Posterior cingulate gyrus (tissue), 11 donors: Measurements from ENCODE around the gene LXN.
"Not testable (repeated sequence)": the region's sequence is repeated elsewhere in the genome, so short reads cannot be mapped to it uniquely, and the experiment has no call there.

Source experiments
- DNase-seq, 10 donors: peaks; one replicate each; pipeline versions ENCODE4 v3.0.0 to v3.0.0-alpha.2; 2020 to 2021; ENCODE audit warnings: mixed read lengths in 3 of 10
- intact Hi-C: fragments of 100-400 bp; cut with DNase I; formaldehyde crosslinking; loops from one replicate; pipeline ENCODE4 v1.15.1; 2023

LXN gene

GRCh38 chr3:158672215-158673176, at the start of gene LXN:
Gene LXN (minus strand): TSS chr3:158672648. CDS start chr3:158672478, 170 bp downstream.
- intact Hi-C loops: no loop called here
- peak; percentile 22 to 93 (median 56) for DNase-seq

- no peak for DNase-seq
- intact Hi-C loops: no loop called here
Observed at GRCh38 chr3:158722108-158722507, 49.7 kb upstream of the LXN start.

- DNase-seq: no peak
- intact Hi-C loops: loop anchor here (10.0 kb wide), 1 partner anchor 594 kb away; no protein-coding TSS in a partner anchor
Observed at GRCh38 chr3:158718490-158719170, 46.2 kb upstream of the LXN start.

DNA sequence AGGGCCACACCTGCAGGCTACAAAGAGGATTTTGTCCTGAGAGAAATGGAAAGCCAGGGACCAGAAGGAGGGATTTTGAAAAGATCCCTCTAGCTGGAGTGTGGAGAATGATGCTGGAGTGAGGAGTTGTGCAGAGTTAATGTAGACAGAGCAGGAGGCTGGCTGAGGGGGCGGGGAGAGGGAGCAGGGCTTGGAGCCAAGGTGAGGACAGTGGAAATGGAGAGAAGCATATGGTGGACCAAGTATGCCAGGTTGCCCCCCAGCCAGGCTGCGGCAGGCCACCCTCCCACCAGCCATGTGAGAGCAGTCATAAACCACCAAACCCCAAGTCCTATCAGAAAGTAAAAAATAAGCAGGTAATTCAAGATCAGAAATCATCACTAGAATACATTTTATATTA, 45.1 kb upstream of the LXN start:
- DNase-seq: no peak
- intact Hi-C loops: loop anchor here (10.0 kb wide), 1 partner anchor 593 kb away; no protein-coding TSS in a partner anchor

DNA sequence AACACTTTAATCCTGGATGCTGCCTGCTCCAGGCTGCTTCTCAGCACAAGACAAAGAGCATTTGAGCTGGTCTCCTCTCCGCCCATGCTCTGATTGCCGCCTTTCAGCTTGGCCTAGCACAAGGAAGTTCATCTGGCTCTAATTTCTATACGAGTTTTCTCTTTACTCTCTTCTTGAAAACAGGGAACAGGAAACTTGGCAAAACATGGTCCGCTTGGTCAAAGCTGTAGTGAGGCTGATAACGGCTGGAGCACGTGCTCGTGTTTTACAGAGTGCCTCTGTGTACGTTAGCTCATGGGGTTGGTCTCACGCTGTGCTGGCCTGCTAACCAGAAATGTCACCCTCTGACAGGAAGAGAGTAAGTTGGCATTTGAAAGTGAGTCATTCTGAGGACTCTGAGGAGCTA, 40.6 kb upstream of the LXN start:
- intact Hi-C loops: loop anchor here (10.0 kb wide), 1 partner anchor 588 kb away; no protein-coding TSS in a partner anchor
- peak in 1 of 10 donors; percentile 34 for DNase-seq

- DNase-seq: no peak
- intact Hi-C loops: loop anchor here (10.0 kb wide), 1 partner anchor 588 kb away; no protein-coding TSS in a partner anchor
Observed at GRCh38 chr3:158712443-158712842, 40.0 kb upstream of the LXN start.

DNA sequence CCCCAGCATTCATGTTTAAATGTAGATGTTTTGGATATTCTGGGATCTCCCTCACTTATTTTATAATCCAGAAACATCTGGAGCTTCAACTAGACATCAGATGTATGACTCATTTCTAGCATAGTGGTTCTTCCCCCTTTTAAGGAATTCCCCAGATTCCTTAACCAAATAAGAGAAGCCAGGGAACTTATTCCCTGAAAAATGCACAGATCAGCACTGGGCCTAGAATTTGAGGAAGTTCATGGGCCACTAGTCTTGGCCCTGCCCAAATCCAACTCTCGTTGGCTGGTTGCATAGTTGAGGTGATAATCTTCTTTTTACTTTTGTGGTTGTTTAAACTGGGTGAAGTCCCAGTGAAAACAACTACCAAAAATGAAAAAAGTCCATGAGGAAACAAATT, 39.4 kb upstream of the LXN start:
- intact Hi-C loops: loop anchor here (10.0 kb wide), 1 partner anchor 587 kb away; no protein-coding TSS in a partner anchor
- no peak for DNase-seq

DNA sequence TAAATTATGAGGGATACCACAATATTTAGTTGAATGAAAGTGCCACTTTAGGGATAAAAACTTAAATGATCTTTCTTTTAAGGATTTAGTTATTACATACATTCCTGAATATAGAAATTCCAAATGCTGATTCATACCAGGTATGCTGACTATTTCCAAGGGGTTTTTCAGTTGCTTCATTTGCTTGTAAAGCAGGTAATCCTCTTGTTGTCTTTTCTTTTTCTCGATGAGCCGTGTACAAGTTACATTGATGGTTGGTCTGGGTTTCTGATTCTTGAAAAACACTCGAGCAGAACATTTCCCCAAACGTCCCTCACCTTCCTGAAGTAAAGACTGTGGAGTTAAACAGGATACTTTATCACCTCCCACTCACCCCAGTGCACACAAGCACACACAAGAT, 38.2 kb upstream of the LXN start:
- intact Hi-C loops: loop anchor here (10.0 kb wide), 1 partner anchor 586 kb away; no protein-coding TSS in a partner anchor
- no peak for DNase-seq

- intact Hi-C loops: loop anchor here (10.0 kb wide), 1 partner anchor 585 kb away; no protein-coding TSS in a partner anchor
Observed at GRCh38 chr3:158709666-158710083, 37.2 kb upstream of the LXN start.

DNA sequence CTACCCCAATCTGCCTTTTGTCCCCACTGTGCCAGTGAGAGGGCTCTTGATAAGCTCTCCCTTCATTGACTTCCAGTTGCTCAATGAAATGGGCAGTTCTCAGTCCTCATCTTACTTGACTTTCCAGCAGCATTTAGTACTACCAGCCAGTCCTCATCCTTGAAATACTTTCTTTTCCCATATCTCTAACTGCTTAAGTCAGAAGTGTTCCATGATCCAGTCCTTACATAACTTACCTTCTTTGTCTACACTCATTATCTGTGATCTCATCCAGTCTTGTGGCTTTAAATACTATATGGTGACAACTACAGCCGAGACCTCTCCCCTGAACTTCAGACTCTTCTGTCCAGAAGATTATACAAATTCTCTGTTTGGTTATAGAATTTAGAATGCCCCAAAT, 31.1 kb upstream of the LXN start:
- intact Hi-C loops: no loop called here
- DNase-seq: no peak

More at GRCh38 chr3:158709666-158710083, 37.2 kb upstream of the LXN start:
- DNase-seq: no peak

DNA sequence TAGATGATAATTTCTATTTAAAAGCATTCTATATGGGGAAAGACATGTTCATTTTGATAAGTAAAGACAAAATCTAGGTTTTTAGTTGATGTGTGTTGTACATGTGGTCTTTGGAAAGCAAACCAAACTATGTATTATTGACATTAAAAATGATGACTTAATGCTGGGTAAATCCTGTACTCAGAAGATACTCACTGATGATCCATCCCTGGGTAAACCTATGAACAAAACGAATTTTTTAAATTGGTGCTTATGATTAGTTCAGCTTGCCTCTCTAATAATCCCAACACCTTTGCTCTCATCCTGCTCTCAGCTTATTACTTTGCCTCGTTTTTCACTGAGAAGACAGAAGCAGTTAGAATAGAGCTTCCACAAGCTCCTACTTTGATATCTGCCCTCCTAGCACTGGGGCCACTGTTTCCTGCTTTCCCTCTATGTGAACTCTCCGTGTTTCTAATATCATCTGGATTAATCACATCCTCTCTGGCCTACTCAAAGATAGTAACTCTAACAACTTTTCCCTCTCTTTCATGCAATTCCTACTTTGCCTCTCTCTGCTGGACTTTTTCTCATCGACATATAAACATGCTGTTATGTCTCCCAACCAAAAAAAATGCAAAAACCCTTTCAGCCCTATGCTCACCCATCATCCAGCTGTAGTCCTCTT, 30.5 kb upstream of the LXN start:
- intact Hi-C loops: no loop called here

DNA sequence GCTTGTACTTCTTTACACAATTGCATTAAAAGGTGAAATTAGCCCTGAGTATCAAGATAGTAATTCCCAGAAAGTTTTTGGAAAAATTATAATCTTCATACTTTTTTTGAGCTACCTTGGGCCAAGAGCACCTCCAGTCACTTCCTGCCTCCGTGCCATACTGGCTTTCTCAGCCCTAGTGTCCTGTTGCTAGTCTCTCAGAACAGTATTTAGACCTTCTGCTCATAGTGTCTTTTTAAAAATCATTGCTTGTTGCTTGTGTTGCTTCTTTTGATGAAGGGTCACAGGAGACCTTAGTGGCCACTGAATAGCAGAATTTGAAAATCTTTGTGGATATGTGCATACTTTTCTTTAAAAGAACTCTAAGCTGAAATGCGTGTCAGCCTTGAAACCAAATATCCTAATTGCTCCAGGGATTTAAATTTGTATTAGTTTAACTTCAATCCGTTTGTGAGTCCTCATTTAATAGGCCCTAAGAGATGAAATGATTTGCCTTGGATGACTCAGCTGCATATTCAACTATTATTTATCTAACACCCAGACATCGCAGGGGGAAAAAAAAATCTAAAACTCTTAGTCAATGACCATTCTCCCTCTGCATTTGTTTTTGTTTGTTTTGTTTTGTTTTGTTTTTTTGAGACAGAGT, 29.1 kb upstream of the LXN start:
- intact Hi-C loops: no loop called here
- no peak for DNase-seq

More for the DNA sequence above, 30.5 kb upstream of the LXN start:
- DNase-seq: no peak

DNA sequence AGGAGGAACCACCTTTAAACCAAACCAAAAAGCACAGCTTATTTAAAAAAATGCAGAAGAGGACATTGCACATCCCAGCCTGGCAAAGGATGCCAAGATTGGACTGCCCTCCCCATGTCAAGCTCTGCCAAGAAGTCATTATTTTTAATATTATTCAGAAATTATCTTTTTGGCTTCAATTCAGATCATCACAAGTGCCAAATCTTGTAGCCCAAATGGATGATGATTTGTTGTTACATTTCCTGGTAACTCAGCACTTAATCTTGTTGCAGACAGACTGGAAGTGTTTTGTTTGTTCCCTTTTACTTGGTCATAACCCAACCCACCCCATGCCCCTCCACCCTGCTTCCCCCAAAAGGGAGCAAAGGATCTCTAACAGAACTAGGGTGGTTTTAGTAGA, 28.1 kb upstream of the LXN start:
- intact Hi-C loops: no loop called here
- no peak for DNase-seq

- no peak for DNase-seq
Observed at GRCh38 chr3:158696618-158697017, 24.2 kb upstream of the LXN start.

GRCh38 chr3:158693866-158694456, 21.5 kb upstream of the LXN start:
- DNase-seq, intact Hi-C loops: not testable (repeated sequence)

More at GRCh38 chr3:158696618-158697017, 24.2 kb upstream of the LXN start:
- intact Hi-C loops: no loop called here

GRCh38 chr3:158685159-158685558, 12.7 kb upstream of the LXN start:
- no peak for DNase-seq
- intact Hi-C loops: no loop called here

DNA sequence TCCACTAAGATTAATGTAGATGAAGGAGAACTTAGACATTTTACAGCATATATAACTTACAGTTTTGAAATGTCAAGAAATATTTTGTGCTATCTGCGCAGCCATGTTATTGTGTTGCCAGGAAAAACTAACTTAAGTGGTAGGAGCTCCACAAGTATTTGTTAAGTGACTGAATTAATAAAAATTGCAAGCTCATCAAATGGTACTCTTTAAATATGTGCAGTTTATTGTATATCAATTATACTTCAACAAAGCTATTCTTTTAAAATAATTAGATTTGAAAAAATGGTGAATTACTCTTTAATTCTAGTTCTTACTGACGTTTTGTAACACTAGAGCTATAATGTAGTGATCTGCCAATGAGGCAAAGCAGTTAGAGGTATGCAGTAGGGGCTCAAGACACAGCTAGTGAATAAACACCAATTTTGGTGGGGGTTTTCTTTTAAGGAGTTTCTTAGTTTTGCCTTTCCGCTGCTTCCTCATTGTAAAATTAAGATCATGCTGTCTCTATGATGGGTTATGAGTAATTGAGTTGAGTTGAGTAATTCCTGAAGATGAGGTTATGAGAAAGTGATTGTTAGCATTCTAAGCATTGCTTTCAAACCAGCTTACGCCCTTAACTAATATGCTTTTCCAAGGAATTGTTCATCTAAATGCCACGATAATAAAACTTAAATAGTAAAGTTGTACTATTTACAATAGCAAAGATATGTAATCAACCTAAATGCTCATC, 10.9 kb upstream of the LXN start:
- intact Hi-C loops: no loop called here
- DNase-seq: no peak

GRCh38 chr3:158680861-158681260, 8.4 kb upstream of the LXN start:
- intact Hi-C loops: no loop called here
- DNase-seq: no peak

DNA sequence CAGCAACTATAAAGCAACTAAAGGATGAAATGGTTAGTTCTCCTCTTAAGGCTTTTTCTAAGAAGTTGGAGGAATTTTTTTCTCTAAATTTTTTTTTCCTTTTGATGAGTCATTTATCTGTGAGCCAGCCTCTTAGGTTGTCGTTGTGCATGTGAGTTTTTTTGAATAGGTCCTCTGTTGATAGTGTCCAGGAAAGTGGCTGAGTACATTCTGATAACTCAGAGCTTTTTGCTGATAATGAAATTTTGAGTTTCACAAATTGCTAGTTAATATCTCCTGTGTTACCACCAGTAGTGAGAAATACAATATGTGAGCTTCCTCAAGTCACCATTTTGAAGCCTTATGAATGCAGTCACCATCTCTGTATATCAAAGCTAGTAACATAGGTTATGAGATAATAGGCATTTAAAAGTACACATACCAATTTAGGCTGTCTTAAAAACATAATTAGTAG, 7.1 kb upstream of the LXN start:
- intact Hi-C loops: no loop called here
- no peak for DNase-seq
